Endodermal cell (in vitro differentiated cells): ENCODE data around the gene CTAG2. TPM values are rescaled to one million over a fixed set of nuclear protein-coding genes. Genes with fewer than 3 reads are reported as not detected.
"Not testable (repeated sequence)": the region's sequence is repeated elsewhere in the genome, so short reads cannot be mapped to it uniquely, and the experiment has no call there.

Experiments
- DNase-seq: peaks from one replicate; pipeline ENCODE4 v3.0.0-alpha.2; 2017
- H3K27ac ChIP-seq: 2 replicates; pipeline ENCODE4 v1.5.1; 2013; ENCODE audit warnings: mild to moderate bottlenecking, low read depth, low read length, moderate library complexity
- H3K27me3 ChIP-seq: 2 replicates; pipeline ENCODE4 v1.6.1; 2013; ENCODE audit warnings: mild to moderate bottlenecking, low read length, moderate library complexity; ENCODE audit not compliant: insufficient read depth, control insufficient read depth, poor library complexity, severe bottlenecking
- H3K36me3 ChIP-seq: 2 replicates; pipeline ENCODE4 v1.7.0; 2013; ENCODE audit warnings: mild to moderate bottlenecking, low read length, moderate library complexity; ENCODE audit not compliant: control insufficient read depth, insufficient read depth
- H3K4me1 ChIP-seq: one replicate; pipeline ENCODE4 v1.7.0; 2013; ENCODE audit warnings: low read length; ENCODE audit not compliant: control insufficient read depth, insufficient read depth
- H3K4me3 ChIP-seq: 2 replicates; pipeline ENCODE4 v1.5.1; 2013; ENCODE audit warnings: mild to moderate bottlenecking, low read length, moderate library complexity
- H3K9ac ChIP-seq: 2 replicates; pipeline ENCODE4 v1.6.1; 2013; ENCODE audit warnings: mild to moderate bottlenecking, low read length, moderate library complexity; ENCODE audit not compliant: poor library complexity, severe bottlenecking; ENCODE audit errors: extremely low read depth
- H3K9me3 ChIP-seq: 2 replicates; pipeline ENCODE4 v1.6.1; 2013; ENCODE audit warnings: mild to moderate bottlenecking, low read length, moderate library complexity; ENCODE audit not compliant: control insufficient read depth
- H3K27ac Mint-ChIP-seq: 2 replicates; pipeline ENCODE4 v1.8.0; 2020; ENCODE audit warnings: mixed read lengths
- H3K27me3 Mint-ChIP-seq: 2 replicates; pipeline ENCODE4 v1.8.0; 2021; ENCODE audit warnings: mild to moderate bottlenecking, mixed read lengths; ENCODE audit not compliant: insufficient read depth
- H3K36me3 Mint-ChIP-seq: 2 replicates; pipeline ENCODE4 v1.8.0; 2020; ENCODE audit warnings: low read depth, mixed read lengths
- H3K4me1 Mint-ChIP-seq: 2 replicates; pipeline ENCODE4 v1.8.0; 2020; ENCODE audit warnings: mixed read lengths
- H3K4me3 Mint-ChIP-seq: 2 replicates; pipeline ENCODE4 v1.8.0; 2020; ENCODE audit warnings: mild to moderate bottlenecking, moderate library complexity, mixed read lengths
- H3K9me3 Mint-ChIP-seq: 2 replicates; pipeline ENCODE4 v1.8.0; 2020; ENCODE audit warnings: mild to moderate bottlenecking, mixed read lengths
- CTCF ChIP-seq: fragments of 200-600 bp; sonication (generic); conservative IDR thresholded peaks from 2 replicates; pipeline ENCODE4 v1.5.0; 2021; ENCODE audit warnings: antibody characterized with exemption, mild to moderate bottlenecking
- whole genome bisulfite sequencing, 2 experiments: methylation state at CpG; one replicate each; pipeline versions ENCODE4 v1.1.5 to v1.1.7; 2013; ENCODE audit warnings: missing lambda C conversion rate in 2 of 2, mixed read lengths in 1 of 2; ENCODE audit not compliant: insufficient coverage in 1 of 2, insufficient read length in 1 of 2; 5-methylcytosine and 5-hydroxymethylcytosine counted together
- total RNA-seq, 2 donors: library from RNA; stranded (reverse); fragmentation: NEBNext Ultra II Directional in 1 of 2; extraction: Animal tissue kit (Norgen Biotek cat#: 25700) in 1 of 2; gene quantifications; 2 replicates in 1 of 2; 3 replicates in 1 of 2; pipeline ENCODE4 v1.2.1, GENCODE V29; 2021

CTAG2 gene
- total RNA-seq, 2 donors from 2014 or later = not detected

DNA sequence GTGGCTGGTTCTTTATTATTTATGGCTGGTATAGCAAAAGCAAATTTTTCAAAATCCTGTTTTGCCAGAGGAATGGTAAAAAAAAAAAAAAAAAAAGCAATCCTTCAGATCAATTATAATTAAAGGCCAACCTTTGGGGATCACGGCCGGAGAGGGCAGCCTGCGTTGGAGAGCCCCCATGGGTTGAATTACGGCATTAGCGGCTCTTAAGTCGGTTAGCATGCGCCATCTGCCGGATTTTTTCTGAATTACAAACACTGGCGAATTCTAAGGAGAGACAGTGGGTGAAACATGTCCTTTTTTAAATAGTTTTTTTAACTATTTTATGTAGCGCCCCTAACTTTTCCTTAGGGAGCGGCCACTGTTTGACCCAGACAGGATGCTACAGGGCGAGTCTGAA, 39.8 kb downstream of the CTAG2 start:
- H3K9me3 ChIP-seq, H3K36me3 Mint-ChIP-seq, H3K27me3 Mint-ChIP-seq, H3K4me1 ChIP-seq, H3K4me3 Mint-ChIP-seq, DNase-seq, H3K27ac ChIP-seq, H3K4me1 Mint-ChIP-seq, H3K27ac Mint-ChIP-seq, H3K9ac ChIP-seq, H3K27me3 ChIP-seq, H3K4me3 ChIP-seq, H3K36me3 ChIP-seq: not testable (repeated sequence)
- WGBS, 2 experiments = no CpG with 5 or more reads among the region's 12 CpGs
- peaks cover 31% of the 10 kb centered on the region for H3K9me3 Mint-ChIP-seq

DNA sequence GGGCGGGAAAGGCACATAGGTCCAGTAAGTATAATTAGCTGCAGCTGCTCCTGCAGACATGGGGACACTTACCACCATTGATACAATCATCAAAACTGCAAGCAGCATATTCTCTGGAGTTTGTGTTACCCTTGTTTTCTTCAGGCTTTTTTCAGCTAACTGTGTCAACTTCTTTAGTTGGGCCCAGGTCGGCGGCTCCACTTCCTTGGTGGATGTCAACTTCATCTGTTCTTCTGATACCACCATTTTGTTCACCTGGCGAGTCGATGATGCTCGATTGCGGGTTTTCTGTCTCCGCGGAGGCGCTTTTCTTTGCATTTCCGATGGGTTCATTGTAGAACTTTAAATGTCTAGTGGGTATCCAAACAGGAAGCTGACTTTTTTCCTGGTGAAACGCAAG, 42.2 kb downstream of the CTAG2 start:
- 84 to 90% methylated on average over 4 to 6 of the region's 12 CpGs for WGBS, 2 experiments
- H3K27ac ChIP-seq, H3K4me1 Mint-ChIP-seq, H3K4me3 ChIP-seq, H3K9ac ChIP-seq, H3K27me3 ChIP-seq, DNase-seq, H3K27me3 Mint-ChIP-seq, H3K4me3 Mint-ChIP-seq, H3K36me3 Mint-ChIP-seq, H3K4me1 ChIP-seq, H3K27ac Mint-ChIP-seq, H3K9me3 ChIP-seq, H3K36me3 ChIP-seq: not testable (repeated sequence)
- H3K9me3 Mint-ChIP-seq = peaks cover 48% of the 10 kb centered on the region

DNA sequence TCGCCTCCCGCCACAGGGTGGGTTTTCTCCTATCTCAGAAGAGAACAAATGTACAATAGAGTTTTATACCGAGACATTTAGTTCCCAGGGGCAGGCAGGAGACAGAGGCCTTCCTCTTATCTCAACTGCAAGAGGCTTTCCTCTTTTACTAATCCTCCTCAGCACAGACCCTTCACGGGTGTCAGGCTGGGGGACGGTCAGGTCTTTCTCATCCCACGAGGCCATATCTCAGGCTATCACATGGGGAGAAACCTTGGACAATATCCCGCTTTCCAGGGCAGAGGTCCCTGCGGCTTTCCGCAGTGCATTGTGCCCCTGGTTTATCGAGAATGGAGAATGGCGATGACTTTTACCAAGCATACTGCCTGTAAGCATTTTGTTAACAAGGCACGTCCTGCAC, 44.6 kb downstream of the CTAG2 start:
- WGBS, 2 experiments = 89% methylated on average over 11 of the region's 12 CpGs; no CpG with 5 or more reads in 1 of the 2 experiments
- not testable (repeated sequence) for H3K27me3 Mint-ChIP-seq, DNase-seq

DNA sequence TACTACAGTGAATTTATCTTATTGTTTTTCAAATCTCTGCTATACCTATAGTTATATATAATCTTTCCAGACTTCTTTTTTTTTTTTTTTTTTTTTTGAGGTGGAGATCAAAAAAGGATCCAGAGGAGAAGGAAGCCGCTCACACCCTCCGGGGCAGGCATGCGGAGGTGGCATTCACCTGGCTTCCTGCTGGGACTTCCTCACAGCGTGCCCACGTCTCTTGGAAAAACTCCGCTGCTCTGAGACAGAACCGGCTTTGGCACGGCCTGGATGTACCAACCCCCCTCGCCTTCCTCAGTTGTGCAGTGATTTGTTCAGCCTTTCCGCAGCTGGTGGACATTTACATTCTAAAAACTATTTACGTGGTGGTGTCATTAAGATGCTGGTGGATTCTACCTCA, 45.4 kb downstream of the CTAG2 start:
- H3K27ac ChIP-seq, DNase-seq, H3K9me3 ChIP-seq, H3K36me3 ChIP-seq, H3K27me3 ChIP-seq, H3K4me3 ChIP-seq, H3K4me1 Mint-ChIP-seq, H3K4me1 ChIP-seq, H3K27me3 Mint-ChIP-seq, H3K27ac Mint-ChIP-seq, H3K9ac ChIP-seq, H3K4me3 Mint-ChIP-seq, H3K36me3 Mint-ChIP-seq: not testable (repeated sequence)
- WGBS, 2 experiments = 90 to 100% methylated on average over 2 to 8 of the region's 11 CpGs
- peaks cover 69% of the 10 kb centered on the region for H3K9me3 Mint-ChIP-seq

More for the DNA sequence above, 44.6 kb downstream of the CTAG2 start:
- not testable (repeated sequence) for H3K9ac ChIP-seq, H3K27ac Mint-ChIP-seq, H3K36me3 Mint-ChIP-seq, H3K9me3 ChIP-seq, H3K4me3 ChIP-seq, H3K27me3 ChIP-seq, H3K27ac ChIP-seq, H3K36me3 ChIP-seq, H3K4me1 ChIP-seq, H3K4me3 Mint-ChIP-seq, H3K4me1 Mint-ChIP-seq
- peaks cover 62% of the 10 kb centered on the region for H3K9me3 Mint-ChIP-seq

- Histone ChIP-seq H3K27me3 (no peaks in the 10 kb centered on the region), H3K4me3 (no peak overlapping the region), H3K27ac (no peak overlapping the region), H3K9ac (no peak overlapping the region), H3K9me3 (no peaks in the 10 kb centered on the region), H3K4me1 (no peaks in the 10 kb centered on the region), H3K36me3 (no peaks in the 10 kb centered on the region)
- WGBS, 2 experiments = 87 to 100% methylated on average over 2 to 5 of the region's 6 CpGs
- Mint-ChIP-seq H3K4me1 (no peaks in the 10 kb centered on the region), H3K36me3 (no peaks in the 10 kb centered on the region), H3K27ac (no peak overlapping the region), H3K9me3 (peaks cover 70% of the 10 kb centered on the region), H3K27me3 (peaks cover 6% of the 10 kb centered on the region), H3K4me3 (no peak overlapping the region)
- no peak for DNase-seq
- TF ChIP-seq CTCF = no peak
Measured at GRCh38 chrX:154607370-154607769, 46.0 kb downstream of the CTAG2 start.
